NK-92 (cell line): ENCODE data around the gene TMEM150B.

ENCODE experiments used
- DNase-seq: peaks from one replicate; lab custom pipeline; 2025; ENCODE audit not compliant: unreplicated experiment; lab: John Stamatoyannopoulos, UW

The TMEM150B gene

DNA sequence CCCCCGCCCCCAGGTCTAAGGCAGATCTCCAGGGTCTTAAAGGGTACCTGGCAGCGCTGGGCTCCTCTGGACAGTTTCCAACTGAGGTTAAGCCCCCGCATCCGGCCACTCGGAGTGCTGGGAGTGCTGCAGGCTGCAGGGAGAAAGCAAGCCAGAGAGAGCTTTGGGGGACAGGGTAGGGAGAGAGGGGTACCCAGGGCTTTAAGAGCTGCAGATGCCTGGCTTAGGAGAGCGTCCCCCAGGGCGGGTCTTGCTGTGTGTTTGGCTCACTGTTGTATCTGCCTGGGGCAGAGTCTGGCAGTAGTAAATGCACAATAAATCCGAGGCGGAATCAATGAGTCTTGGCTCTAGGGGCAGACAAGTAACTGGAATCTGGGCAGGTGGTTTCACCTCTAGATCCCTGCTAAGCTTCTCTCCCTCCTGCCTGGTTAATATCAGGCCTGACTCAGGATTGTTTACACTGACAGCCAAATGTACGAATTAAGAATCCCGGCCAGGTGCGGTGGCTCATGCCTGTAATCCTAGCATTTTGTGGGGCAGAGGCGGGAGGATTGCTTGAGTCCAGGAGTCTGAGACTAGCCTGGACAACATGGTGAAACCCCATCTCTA is 30.2 kb upstream of the TMEM150B start:
- no peak for DNase-seq

DNA sequence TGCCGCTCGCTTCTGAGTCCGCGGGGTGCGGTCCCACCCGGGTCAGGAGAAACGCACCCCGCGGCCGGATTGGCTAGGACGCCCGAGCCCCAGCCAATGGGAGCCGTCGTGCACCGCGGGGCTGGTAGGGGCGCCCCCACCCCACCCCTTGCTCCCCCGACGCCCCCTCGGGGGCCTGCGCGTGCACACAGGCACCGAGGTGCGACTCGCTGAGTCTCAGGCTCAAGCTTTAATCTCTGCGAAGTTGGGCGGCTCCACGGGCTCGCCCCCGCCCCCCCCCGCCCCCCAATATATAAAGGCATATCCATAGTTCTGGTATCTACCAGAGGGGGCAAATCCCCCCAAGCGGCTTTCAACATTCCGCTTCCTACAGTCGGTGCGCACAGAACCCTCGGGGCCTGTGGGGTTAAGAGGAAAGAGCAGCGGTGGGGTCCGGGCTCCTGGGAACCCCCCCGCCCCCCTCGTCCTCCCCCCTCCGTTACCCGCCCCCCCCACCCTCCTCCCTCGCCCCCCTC is 29.6 kb upstream of the TMEM150B start, which contains the start of gene COX6B2:
Gene COX6B2, minus strand, starts transcription at position 22 of the 515 bp plus-strand sequence. CDS start 198 bp downstream, outside the sequence.
- no peak for DNase-seq

DNA sequence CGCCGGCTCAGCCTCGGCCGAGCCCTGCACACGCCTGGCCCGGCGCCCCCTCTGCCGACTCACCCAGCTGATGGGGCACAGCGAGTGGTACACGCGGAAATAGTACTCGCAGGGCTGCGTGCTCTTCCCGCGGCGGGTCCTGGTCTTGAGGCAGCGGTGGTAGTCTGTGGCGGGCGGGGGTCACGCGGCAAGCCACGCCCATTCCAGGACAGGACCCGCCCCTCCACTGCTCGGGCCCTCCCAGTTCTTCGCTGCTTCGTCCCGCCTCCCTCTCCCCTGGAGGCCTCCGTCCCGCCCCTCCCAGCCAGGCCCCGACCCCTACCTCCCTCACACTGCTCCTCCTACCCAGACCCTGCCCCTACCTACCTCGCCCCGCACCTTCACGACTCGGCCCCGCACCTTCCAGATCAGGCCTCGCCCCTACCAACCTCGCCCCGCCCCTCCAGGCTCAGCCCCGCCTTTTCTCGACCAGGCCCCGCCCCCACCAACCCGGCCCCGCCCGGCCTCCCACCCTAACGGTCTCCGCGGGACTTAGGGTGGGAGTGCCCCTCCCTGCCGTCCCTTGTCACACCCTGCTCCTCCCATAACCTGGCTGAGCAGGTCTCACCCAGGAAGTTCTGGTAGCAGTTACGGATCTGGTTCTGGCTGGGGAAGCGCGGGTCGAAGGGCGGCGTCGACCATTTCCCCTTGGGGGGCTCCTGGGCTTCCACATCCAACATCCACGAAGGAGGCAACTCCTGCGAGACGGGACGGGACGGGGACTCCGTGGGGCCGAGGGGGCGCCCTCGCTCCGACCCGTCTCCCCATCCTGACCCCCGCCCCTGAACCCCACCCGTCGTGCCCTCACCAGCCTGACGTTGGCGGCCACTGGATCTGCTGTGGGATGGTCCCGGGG is 28.9 kb upstream of the TMEM150B start:
- no peak for DNase-seq

DNA sequence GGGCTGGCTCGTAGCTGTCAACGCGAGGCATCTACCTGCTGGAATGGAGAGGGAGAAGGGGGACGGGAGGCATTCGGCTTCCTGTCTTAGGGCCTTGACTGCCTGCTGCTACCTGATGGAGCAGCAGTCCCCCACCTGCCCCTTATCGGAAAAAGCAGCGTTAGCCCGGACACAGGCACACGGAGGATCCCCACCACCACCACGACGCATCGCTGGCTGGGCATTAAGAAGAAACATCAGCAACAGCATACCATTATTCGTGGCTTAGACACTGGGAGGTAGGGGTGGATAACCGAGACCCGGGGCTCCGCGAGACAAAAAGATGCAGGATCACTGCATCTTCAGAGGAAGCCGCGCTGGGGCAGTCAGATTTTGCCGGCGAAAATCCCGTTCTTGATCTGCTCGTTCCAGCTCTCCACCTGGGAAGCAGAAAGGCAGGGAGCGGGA is 28.2 kb upstream of the TMEM150B start:
- DNase-seq: no peak

DNA sequence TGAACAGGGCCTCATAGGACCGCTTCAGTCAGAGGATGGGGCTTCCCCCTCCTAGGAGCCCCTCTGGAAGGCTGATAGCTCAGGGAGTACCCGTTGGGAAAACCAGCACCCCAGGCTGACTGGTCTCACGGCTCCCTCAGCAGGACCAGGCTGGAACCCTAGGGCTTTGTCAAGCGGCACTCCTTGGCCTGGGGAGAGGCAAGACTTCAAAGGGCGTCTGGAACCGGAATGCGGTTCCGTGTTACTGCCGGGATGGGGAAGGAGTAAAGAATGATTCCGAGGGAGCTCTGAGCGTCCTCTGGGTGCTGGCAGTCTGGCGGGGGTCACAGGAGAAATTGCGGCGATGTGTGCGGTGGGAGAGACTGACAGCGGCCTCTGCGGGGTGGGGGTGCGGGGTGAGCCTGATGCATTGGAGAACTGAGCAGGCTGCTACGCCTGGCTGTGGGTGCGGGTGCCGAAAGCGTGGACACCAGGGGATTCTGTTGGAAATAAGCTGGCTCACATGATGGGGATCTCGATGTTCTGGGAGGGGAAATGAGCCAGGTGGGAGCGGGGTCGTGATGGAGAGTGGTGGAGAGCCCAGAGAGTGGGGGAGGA is 27.5 kb upstream of the TMEM150B start:
- DNase-seq: no peak

DNA sequence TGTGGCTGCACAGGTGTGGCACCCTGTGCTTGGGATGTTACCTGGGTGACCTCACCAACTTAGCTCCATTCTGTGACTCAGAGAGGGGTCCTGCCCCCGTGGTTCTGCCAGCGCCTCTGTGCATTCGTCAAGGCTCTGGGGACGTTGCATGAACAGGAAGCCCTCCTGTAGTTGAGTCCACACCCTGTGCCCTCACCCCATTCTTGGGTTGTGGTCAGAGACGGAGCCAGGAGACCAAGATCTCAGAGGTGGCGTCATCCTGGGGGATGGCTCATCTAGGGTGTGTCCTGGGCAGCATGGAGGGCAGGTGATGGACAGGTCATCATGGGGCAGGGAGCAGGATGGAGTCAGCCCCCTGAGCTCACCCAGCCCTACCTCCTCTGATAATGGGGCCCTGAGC is 26.9 kb upstream of the TMEM150B start:
- DNase-seq: no peak

DNA sequence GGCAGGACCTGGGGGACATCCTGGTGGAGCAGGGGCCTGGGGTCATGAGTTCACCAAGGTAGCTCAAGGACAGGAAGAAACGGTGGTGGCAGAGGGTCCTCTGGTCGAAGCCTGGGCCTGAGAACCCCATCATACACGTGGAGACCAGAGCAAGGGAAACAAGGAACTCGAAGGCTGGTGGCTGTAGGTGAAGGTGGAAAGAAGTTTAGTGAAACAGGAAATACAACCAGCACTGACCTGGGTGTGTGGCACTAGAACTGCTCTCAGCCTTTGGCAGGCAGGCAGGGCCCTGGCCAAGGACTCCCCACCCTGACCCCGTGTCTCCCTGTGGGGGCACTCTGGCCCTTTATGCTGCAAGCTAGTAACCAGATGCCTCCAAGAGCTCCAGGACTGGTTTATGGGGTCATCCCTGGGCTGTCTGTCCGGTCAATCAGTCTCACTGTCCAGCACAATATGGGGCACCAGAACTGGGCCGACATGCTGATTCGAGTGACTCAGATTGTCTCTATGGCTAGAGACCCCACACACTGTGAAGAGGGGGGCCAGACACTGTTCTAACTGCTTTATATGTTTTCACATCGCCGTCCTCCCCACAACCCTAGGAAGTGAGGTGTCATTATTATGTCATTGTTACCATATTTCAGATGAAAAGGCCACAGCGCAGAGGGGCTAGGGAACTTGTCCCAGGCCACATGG is 25.6 kb upstream of the TMEM150B start:
- DNase-seq: no peak

DNA sequence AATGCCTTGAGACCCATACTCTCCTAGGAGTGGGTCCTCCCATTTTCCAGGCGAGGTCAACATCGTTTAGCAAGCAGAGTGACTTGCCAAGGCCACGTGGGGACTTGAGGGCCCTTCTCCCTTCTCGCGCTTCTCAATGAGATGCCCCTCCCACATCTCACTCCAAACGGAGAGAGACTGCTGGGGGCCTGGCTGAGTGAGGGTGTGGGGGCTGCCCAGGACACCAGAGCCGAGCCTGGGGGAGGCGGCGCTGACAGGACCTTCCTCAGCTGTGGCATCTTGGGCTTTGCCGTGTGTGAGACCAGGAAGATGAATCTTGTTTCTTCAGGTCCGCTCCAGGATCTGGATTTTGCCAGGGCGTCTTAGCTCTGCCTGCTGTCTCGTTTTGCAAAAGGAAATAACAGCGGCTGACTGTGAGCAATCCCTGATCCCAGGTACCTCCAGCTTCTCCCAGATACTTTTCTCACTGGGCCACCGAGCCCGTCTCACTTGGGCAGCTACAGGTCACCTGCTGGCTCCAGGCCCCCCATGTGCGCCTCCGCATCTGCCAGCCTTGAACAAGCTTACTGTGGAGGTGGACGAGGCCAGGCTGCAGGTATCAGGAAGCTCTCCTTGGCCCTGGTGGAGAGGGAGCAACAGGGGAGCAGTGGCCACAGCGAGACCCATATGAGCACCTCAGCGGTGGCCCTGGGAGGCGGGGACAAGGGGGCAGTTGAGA is 23.3 kb upstream of the TMEM150B start:
- DNase-seq: no peak

DNA sequence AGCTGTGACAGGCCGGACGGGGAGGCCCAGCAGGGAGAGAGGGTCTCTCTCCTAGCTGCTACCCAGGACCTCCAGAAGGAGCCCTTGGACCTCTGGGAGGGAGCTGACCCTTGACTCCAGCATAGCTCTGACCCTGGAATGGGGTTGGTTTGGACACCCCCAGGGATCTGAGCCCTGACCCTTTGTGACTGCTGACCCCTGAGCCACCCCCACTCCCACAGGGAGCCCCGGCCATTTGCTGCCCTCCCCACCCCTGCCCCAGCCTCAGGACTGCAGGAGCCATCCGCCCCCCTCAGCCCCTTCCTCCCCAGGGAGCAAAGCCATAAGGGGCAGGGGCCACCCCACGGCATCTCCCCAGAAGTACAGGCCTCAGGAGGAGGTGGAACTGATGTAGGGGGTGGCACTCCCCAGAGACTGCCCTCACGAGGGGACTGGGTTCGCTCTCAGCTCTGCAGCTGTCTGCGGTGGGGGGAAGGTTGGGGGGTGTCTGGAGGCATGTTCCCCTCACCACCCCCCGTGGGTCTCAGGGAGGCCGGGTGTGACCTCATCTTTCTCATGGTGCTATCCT is 22.4 kb upstream of the TMEM150B start:
- DNase-seq: no peak

DNA sequence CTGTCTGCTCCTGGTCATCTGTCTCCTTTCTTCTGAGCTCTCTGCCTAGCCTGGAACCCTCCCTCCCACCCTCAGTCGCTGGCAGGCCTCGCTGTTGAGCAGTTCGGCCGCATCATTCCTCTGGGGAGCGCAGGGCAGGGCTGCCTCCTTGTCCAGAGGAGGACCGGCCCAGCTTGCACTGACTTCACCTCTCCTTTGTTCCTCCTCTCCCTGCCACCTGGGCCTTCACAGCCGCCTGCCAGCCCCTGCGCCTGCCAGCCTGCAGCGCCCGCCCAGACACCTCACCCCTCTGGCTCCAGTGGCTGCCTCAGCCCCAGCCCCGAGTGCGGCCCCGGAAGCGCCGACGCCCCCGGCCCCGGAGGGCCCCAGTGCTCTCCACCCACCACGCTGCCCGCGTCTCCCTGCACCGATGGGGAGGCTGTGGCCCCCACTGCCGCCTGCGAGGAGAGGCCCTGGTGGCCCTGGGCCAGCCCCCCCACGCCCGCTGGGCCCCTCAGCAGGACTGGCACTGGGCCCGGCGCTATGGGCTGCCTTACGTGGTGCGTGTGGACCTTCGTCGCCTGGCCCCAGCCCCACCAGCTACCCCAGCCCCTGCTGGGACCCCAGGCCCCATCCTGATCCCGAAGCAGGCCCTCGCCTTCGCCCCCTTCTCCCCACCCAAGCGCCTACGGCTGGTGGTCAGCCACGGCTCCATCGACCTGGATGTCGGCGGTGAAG is 21.7 kb upstream of the TMEM150B start:
- DNase-seq: no peak

DNA sequence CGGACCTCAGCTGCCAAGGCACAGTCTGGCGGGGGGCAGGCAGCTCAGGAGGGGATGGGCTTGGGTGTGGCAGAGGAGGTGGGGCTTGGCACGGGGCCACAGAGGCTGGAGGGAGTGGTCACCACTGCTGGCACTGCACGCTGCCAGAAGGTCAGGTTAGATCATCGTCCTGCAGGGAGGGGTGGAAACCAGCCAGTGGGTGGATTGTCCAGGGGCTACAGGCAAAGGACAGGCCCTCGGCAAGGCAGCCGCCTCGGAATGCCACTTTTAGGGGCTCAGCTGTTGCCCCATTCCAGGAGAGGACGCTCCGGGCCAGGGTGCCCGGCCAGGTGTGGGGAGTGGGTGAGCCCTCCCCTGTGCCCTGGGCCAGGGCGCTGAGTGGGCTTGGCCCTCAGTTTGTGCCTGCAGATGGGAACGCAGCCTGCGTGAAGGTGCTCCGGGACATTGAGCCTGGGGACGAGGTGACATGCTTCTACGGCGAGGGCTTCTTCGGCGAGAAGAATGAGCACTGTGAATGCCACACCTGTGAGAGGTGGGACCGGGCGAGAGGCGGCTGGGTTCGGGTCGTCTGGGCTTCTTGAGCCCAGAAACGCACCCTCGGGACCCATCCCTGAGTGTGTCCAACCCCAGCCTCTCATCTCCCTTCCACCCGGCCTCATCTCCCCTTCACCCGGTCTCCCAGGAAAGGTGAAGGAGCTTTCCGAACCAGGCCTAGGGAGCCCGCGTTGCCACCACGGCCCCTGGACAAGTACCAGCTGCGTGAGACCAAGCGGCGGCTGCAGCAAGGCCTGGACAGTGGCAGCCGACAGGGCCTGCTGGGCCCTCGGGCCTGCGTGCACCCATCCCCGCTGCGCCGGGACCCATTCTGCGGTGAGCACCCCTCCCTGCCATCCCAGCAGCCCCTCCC is 20.9 kb upstream of the TMEM150B start:
- DNase-seq: no peak

DNA sequence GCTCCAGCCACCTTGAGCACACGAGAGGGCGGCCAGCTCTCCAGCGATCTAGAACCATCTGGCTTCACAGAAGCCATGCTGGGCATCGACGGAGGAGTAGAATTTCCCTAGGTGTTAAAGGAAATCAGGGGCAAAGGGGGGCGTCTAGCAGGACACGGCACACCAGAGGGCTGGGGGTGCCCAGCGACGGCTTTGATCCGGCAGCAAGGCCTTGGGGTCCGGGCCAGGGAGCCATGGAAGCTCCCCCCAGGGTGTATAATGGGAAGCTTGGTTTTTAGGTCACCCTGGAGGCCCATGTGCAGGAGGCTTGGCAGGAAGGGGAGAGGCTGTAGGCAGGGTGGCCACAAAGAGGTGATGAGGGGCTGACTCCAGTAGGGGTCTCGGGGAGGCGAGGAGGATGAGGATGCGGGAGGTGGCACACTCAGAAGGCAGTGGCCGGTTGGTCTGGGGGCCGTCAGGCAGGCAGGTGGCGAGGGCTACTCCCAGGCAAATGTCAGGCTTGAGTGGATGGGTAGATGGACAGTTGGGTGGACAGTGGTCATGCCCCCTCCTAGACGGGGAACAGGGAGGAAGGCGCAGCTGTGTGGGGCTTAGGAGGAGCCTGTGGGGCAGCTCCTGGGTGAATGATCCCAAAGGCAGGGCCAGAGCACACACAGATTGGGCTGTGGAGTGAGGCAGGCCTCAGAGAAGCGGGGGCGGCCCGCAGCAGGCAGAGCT is 20.1 kb upstream of the TMEM150B start:
- no peak for DNase-seq

DNA sequence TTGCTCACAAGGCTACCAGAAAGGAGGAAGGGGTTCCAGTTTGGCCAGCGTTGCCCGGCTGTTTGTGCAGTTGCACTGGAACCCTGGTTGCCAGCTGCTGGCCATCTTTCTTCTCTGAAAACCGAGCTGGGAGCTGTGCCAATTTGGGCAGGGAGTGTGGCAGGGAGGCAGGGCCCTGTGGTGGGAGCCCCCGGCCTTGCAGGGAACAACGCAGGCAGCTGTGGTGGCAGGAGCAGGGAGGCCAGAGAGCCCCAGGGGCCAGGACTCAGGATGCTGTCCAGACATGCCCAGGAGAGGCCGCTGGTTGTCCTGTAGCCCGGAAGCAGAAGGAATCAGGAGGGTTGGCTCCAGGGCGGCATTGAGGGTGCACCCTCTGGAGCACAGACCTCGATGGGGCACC is 19.3 kb upstream of the TMEM150B start:
- DNase-seq: no peak

DNA sequence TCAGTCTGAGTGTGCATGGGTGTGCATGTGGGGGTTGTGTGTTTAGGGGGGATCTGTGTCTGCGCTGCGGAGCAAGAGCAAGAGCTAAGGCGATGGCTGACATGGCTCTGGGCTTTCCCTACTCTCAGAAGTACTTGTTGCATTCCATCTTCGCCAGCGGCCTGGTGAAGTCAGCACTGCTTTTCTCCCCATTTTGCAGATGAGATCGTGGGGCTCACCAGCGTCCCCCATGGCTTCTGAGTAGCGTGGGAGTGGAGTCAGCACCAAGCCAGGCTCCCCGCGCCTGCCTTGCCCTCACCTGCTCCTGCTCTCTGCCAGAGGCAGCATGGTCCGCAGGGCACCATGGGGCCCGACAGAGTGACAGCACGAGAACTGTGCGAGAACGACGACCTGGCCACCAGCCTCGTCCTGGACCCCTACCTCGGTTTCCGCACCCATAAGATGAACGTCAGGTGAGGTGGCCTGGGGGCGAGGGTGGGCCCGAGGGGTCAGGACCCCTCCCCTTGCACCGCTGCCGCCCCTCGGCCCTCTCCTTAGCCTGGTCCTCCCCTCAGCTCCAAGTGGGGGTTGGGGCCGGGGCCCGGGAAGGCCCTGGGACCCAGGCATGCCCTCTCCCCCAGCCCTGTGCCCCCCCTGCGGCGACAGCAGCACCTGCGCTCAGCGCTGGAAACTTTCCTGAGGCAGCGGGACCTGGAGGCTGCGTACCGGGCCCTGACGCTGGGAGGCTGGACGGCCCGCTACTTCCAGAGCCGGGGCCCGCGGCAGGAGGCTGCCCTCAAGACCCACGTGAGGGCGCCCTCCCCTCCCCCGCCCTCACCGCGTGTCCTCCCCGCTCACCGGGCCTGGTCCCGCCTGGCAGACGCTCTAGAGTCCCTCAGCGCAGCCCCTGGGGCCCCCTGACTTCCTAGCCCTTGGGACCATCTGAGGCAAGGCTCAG is 16.7 kb upstream of the TMEM150B start:
- DNase-seq: no peak

DNA sequence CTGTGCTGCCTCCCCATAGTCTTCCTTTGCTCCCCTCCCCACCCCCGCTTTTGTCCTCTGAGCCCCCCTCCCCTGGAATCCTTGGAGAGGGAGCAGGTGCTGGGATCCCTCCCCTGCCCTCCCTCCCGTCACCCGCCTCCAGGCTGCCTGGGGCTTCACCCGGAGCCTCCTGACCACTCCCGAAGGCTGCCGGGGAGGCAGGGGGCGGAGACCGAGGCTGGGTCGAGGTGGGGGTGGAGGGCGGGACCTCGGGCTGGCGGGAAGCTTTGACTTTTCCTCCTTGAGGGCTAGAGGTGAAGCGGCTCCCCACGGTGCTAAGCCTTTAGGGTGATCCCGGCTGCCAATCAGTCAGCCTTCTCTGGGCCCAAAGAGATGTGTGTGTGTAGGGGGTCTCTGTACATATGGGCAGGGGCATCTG is 16.0 kb upstream of the TMEM150B start:
- DNase-seq: no peak

DNA sequence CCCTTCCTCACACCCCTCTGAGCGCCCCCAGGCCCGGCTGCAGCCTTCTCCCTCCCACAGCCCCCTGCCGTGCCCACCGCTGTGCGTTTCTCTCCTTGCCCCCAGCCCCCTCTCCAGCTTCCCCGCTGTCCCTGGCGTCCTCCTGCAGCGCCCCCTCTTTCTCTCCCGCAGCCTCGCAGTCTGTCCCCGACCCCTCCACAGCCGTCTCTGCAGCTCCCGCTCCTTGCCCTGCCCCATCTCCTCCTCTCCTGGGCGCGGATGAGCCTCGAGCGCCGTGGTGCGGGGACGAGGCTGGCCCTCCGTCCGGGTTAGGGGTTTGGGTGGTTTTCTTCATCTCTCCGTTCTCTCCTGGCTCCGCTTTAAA is 15.6 kb upstream of the TMEM150B start:
- DNase-seq: no peak
